Right atrium auricular region (tissue), 2 donors: ENCODE data around the gene TAF3. TPM values are rescaled to one million over a fixed set of nuclear protein-coding genes. Genes with fewer than 3 reads are reported as not detected.
"Not testable (repeated sequence)": the region's sequence is repeated elsewhere in the genome, so short reads cannot be mapped to it uniquely, and the experiment has no call there.

Source experiments
- DNase-seq: peaks from one replicate; pipeline ENCODE4 v3.0.0-alpha.2; 2019; ENCODE audit warnings: low spot score
- H3K27ac ChIP-seq, 2 donors: fragments of 200-600 bp; sonication (generic); 1 replicate in 1 of 2; 2 replicates in 1 of 2; pipeline ENCODE4 v1.5.1; 2016 to 2019
- H3K27me3 ChIP-seq, 2 donors: fragments of 200-600 bp; sonication (generic); one replicate each; pipeline versions ENCODE4 v1.5.1 to v1.6.0; 2017 to 2019
- H3K36me3 ChIP-seq: fragments of 200-600 bp; sonication (generic); one replicate; pipeline ENCODE4 v1.5.1; 2016
- H3K4me1 ChIP-seq, 2 donors: fragments of 200-600 bp; sonication (generic); one replicate each; pipeline versions ENCODE4 v1.5.1 to v1.6.0; 2017 to 2019
- H3K4me3 ChIP-seq, 2 donors: fragments of 200-600 bp; sonication (generic); 1 replicate in 1 of 2; 2 replicates in 1 of 2; pipeline ENCODE4 v1.5.1; 2017 to 2019; ENCODE audit warnings: mild to moderate bottlenecking in 1 of 2, moderate library complexity in 1 of 2
- H3K9me3 ChIP-seq, 2 donors: fragments of 200-600 bp; sonication (generic); one replicate each; pipeline ENCODE4 v1.5.1; 2019
- CTCF ChIP-seq, 2 donors: fragments of 200-600 bp; sonication (generic); IDR thresholded peaks; one replicate each; pipeline ENCODE4 v1.5.1; 2019; ENCODE audit warnings: antibody characterized with exemption in 2 of 2
- total RNA-seq, 2 donors: library from RNA; depleted of rRNA; stranded (reverse); fragments of >200 nt; gene quantifications; one replicate each; pipeline ENCODE4 v1.1.0, GENCODE V29; 2016

TAF3 gene
- total RNA-seq, 2 donors from 2014 or later = 4.6 to 6.1 TPM

GRCh38 chr10:7804741-7805140, 13.6 kb upstream of the TAF3 start:
- DNase-seq = no peak
- no peaks in the 10 kb centered on the region for H3K9me3 ChIP-seq
- peaks cover 91% of the 10 kb centered on the region for H3K36me3 ChIP-seq
- TF ChIP-seq CTCF (IDR thresholded peaks at IDR 0.05) = no peak
- no peaks in the 10 kb centered on the region for H3K27me3 ChIP-seq
- H3K27ac ChIP-seq = no peak overlapping the region
- H3K4me3 ChIP-seq = no peak overlapping the region
- H3K4me1 ChIP-seq = peaks cover 0 to 11% of the 10 kb centered on the region in 2 donors

- no peak overlapping the region for H3K4me3 ChIP-seq
- no peak for TF ChIP-seq CTCF (IDR thresholded peaks at IDR 0.05)
- H3K27me3 ChIP-seq = no peaks in the 10 kb centered on the region
- no peak overlapping the region for H3K27ac ChIP-seq
- peaks cover 0 to 11% of the 10 kb centered on the region in 2 donors for H3K4me1 ChIP-seq
- no peaks in the 10 kb centered on the region for H3K9me3 ChIP-seq
- DNase-seq = no peak
- H3K36me3 ChIP-seq = peaks cover 51% of the 10 kb centered on the region
Measured at GRCh38 chr10:7808686-7809267, 9.5 kb upstream of the TAF3 start.

GRCh38 chr10:7810443-7810842, 7.9 kb upstream of the TAF3 start:
- TF ChIP-seq CTCF (IDR thresholded peaks at IDR 0.05) = no peak
- no peak overlapping the region for H3K27ac ChIP-seq
- H3K4me3 ChIP-seq = no peak overlapping the region
- no peaks in the 10 kb centered on the region for H3K27me3 ChIP-seq
- H3K4me1 ChIP-seq = no peaks in the 10 kb centered on the region
- DNase-seq = no peak
- peaks cover 34% of the 10 kb centered on the region for H3K36me3 ChIP-seq
- no peaks in the 10 kb centered on the region for H3K9me3 ChIP-seq

GRCh38 chr10:7811000-7811399, 7.3 kb upstream of the TAF3 start:
- no peaks in the 10 kb centered on the region for H3K27me3 ChIP-seq
- H3K36me3 ChIP-seq = peaks cover 28% of the 10 kb centered on the region
- TF ChIP-seq CTCF (IDR thresholded peaks at IDR 0.05) = no peak
- H3K27ac ChIP-seq = no peak overlapping the region
- H3K4me1 ChIP-seq = no peaks in the 10 kb centered on the region
- DNase-seq = no peak
- H3K9me3 ChIP-seq = no peaks in the 10 kb centered on the region
- no peak overlapping the region for H3K4me3 ChIP-seq

GRCh38 chr10:7811743-7812142, 6.6 kb upstream of the TAF3 start:
- H3K27me3 ChIP-seq, DNase-seq, H3K4me1 ChIP-seq, H3K27ac ChIP-seq, H3K9me3 ChIP-seq, H3K4me3 ChIP-seq: not testable (repeated sequence)
- peaks cover 21% of the 10 kb centered on the region for H3K36me3 ChIP-seq

- no peak overlapping the region for H3K4me3 ChIP-seq
- H3K36me3 ChIP-seq = peaks cover 4% of the 10 kb centered on the region
- H3K4me1 ChIP-seq = peaks cover 0 to 7% of the 10 kb centered on the region in 2 donors
- H3K27me3 ChIP-seq = no peaks in the 10 kb centered on the region
- no peaks in the 10 kb centered on the region for H3K9me3 ChIP-seq
- H3K27ac ChIP-seq = no peak overlapping the region
- no peak for DNase-seq
- no peak for TF ChIP-seq CTCF (IDR thresholded peaks at IDR 0.05)
Measured at GRCh38 chr10:7813481-7813880, 4.8 kb upstream of the TAF3 start.
